Right renal pelvis (tissue), 4 donors: ENCODE data around the gene MAP4K3. TPM values are rescaled to one million over a fixed set of nuclear protein-coding genes. Genes with fewer than 3 reads are reported as not detected.
"Not testable (repeated sequence)": the region's sequence is repeated elsewhere in the genome, so short reads cannot be mapped to it uniquely, and the experiment has no call there.

Source experiments
- DNase-seq, 4 donors: peaks; one replicate each; pipeline ENCODE4 v3.0.0-alpha.2; 2013; ENCODE audit warnings: low read depth in 4 of 4, low spot score in 3 of 4, missing footprints in 1 of 4
- polyA plus RNA-seq, 4 donors: library from polyadenylated mRNA; unstranded; fragments of 120-200 nt; gene quantifications; one replicate each; pipeline ENCODE4 v1.2.1, GENCODE V29; 2013; ENCODE audit not compliant: insufficient read length in 4 of 4

The MAP4K3 gene
- polyA plus RNA-seq, 4 donors: 59.9 to 96.7 (median 78.7) TPM

DNA sequence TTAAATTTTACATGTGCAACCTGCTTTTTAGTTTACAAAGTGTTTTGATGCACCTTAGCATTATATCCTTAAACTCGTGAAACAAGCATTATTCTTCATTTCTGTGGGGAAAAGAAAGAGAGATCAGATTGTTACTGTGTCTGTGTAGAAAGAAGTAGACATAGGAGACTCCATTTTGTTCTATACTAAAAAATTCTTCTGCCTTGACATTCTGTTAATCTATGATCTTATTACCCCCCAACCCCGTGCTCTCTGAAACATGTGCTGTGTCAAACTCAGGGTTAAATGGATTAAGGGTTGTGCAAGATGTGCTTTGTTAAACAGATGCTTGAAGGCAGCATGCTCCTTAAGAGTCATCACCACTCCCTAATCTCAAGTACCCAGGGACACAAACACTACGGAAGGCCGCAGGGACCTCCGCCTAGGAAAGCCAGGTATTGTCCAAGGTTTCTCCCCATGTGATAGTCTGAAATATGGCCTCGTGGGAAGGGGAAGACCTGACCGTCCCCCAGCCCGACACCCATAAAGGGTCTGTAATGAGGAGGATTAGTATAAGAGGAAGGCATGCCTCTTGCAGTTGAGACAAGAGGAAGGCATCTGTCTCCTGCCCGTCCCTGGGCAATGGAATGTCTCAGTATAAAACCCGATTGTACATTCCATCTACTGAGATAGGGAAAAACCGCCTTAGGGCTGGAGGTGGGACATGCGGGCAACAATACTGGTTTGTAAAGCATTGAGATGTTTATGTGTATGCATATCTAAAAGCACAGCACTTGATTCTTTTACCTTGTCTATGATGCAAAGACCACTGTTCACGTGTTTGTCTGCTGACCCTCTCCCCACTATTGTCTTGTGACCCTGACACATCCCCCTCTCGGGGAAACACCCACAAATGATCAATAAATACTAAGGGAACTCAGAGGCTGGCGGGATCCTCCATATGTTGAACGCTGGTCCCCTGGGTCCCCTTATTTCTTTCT, 115.7 kb downstream of the MAP4K3 start:
- not testable (repeated sequence) for DNase-seq

DNA sequence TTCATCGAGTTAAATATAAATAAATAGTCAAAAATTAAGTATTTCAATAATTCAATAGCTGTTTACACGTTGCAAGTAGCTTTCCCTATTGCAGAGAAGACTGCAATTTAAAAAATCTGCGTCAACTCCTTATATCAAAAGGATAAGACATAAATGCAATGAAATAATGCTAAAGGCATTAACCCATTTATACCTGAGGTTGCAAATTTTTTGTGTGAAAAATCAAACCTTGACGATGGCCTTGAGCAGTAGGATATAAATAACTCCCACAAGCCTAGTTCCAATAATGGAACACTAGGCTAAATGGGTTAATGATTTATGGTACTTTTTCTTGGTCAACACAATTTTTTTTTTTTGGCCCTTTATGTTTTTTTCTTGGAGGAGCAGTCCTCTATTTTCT, 116.9 kb downstream of the MAP4K3 start:
- DNase-seq: no peak

DNA sequence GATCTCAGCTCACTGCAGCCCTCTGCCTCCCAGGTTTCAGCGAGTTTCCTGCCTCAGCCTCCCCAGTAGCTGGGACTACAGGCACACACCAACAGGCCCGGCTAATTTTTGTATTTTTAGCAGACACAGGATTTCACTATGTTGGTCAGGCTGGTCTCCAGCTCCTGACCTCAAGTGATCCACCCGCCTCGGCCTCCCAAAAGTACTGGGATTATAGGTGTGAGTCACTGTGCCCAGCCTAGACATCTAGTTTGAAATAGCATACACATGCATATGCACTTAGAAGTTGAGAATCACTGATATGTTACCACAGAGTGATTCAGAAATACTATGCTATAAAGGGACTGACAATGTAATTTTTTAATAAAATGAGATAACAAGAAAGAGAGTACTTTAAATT, 123.5 kb downstream of the MAP4K3 start:
- no peak for DNase-seq

DNA sequence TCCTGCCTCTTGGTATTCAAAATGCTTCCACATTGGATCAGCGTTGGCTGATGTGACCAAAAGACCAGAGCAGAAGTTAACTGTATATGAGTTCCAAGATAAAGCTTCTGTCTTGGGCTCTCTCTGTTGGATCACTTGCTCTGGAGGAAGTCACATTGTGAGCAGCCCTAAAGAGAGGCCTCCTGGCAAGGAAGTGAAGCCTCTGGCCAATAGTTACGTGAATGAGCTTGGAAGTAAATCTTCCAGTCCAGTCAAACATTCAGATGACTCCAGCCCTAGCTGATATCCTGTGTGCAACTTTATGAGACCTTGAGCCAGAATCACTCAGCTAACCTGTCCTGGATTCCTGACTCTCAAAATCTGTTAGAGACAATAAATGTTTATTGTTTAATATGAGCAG, 125.6 kb downstream of the MAP4K3 start:
- no peak for DNase-seq

DNA sequence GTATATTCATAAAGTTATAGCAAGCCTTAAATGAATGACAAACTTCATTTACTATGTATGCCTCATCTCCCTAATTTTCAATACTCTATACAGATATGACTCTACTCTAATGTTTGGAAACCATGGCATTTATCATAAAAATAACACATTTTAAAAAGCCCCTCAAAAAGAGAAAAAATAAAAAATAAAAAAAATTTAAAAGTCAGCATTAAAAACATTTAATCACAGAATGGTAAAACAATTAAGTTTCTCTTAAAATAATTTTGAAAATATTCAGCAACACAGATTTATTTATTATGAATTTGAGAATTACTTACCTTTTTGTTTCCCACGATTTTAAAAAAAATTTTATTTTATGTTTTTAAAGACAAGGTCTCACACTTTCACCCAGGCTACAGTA, 128.3 kb downstream of the MAP4K3 start:
- no peak for DNase-seq

DNA sequence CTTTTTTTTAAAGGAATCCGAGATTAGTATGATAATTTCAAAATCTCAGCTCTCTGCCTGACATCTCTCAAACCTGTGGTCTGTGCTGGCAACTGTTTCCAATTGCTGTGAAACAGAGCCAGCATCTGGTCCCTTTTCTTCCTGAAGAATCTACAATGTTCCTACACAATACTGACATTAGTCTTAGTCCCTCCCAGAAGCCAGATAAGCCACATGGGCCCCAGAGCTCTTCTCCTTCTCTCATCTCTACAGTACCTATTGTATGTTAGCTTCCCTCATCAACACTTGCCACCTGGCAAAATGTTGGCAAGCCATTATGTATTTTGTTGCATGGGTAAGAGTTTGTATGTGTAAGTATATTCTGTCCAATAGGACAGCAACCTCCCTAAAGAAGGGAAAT, 130.5 kb downstream of the MAP4K3 start:
- no peak for DNase-seq

DNA sequence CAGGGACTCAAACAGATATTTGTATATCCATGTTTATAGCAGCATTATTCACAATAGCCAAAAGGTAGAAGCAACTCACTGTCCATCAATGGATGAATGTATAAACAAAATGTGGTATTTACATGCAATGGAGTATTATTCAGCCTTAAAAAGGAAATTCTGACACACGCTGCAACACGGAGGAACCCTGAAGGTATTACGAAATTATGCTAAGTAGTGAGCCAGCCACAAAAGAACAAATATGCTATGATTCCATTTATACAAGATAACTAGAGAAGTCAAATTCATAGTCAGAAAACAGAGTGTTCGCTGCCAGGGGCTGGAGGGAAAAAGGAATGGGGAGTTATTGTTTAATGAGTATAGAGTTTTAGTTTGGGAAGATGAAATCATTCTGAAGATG, 132.4 kb downstream of the MAP4K3 start:
- DNase-seq: no peak

DNA sequence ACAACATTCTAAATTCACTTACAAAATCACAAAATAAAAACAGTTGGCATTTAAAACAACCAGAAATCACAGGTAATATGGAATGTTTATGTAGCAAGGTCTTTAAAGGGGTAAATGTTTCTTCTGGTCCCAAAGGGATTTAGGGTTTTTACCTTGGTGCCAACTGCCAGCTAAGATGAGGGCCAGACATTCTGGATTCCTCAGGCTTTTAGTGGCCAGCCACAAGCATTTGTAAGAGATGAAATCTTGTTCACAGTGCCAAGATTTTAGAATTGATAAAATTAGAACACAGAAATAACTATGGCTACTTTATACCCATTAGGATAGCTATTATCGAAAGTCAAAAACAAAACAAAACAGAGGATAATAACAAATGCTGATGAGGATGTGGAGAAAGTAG, 132.9 kb downstream of the MAP4K3 start:
- DNase-seq: no peak

DNA sequence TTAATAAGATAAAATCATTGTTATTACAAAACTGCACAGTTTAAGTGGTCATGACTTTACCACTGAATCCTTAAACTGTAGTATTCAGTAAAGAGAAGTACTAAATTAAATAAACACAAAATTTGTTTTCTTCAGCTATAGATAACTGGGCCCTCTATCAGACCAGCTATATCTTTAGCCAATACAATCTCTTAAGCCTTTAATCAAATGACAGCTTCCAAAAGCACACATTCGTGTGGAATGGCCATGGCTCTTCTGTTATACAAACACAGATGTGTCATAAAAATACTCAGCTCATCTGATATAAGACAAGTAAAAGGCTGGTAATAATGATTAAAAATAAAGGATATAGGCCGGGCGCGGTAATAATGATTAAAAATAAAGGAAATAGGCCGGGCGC, 135.7 kb downstream of the MAP4K3 start:
- DNase-seq: no peak

DNA sequence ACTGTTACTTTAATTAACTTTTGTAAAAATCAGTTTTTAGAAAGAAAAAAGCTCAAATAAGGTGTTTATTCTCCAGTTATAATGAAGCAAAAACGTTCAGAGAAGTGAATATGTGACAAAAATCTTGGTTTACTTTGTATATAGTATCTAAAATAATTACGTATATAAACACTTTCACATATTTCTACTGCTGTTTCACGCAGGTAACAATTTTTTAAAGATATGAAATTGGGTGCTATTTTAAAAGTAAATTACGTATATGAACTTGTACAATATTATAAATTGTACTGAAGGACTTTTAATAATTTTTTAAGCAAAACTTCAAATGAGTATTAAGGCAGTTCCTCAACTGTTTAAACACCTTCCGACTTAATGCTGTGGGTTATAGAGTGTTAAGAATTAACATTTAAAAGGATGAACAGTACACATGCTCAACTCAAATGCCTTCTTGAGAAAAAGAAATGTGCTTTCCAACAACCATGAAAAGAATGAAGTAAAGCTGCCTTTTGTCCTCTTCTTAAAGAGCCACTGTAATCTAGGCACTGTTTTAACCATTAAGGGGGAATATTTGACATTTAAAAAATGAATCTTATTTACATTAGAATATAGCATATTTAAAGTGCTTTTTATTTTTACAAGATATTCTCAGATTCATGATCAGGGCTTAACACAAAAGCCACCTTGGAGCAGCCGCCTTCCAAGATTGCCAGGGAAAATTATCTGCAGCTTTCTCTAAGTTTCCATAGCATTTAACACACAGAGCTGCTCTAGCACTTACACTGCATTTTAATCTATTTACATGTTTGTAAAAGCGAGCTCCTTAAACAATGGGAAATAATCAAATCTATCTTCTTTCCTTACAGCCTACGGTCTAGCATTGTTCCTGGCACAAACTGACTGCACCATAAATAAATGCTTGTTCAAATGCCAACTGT, 136.8 kb downstream of the MAP4K3 start:
- DNase-seq: no peak

DNA sequence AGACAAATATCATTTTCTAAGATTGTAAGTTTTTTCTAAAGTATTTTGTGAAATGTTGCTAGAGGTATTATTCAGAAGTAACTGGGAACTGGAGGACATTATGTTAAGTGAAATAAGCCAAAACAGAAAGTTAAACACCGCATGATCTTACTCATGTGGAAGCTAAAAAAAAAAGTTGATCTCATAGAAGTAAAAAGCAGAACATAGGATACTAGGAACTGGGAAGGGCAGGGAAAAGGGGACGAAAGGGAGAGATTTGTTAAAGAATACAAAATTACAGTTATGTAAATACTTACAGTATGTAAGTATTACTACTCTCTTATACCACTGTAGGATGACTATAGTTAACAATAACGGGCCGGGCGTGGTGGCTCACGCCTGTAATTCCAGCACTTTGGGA, 146.7 kb downstream of the MAP4K3 start:
- no peak for DNase-seq

DNA sequence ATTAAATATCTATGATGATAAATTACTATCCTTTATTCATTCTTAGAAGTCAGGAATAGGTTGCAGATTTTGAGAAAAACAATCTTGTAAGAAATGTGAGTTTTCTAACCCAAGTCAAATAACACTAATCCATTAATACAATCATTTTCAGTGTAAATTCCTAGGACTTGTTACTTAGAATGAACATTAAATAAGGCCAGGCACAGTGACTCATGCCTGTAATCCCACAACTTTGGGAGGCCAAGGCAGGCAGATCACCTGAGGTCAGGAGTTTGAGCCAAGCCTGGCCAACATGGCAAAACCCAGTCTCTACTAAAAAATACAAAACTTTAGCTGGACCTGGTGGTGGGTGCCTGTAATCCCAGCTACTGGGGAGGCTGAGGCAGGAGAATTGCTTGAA, 147.5 kb downstream of the MAP4K3 start:
- no peak for DNase-seq

DNA sequence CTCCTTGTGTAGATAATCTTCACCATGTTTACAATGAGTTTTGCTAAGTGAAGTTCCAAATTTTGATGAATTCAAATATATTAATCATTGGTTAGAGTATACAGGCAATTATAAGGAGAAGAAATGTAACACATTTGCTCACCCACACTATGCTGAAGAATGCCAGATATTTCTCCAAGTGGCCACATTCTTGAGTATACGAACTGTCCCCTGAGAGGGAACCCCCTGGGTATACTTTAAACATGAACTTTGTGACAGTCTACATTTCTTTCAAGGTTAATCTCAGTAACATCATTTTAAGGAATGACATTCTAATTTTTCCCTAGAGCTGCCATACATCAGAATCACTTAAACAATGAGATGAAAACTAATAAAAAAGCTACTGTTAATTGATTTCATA, 153.5 kb downstream of the MAP4K3 start:
- DNase-seq: no peak

DNA sequence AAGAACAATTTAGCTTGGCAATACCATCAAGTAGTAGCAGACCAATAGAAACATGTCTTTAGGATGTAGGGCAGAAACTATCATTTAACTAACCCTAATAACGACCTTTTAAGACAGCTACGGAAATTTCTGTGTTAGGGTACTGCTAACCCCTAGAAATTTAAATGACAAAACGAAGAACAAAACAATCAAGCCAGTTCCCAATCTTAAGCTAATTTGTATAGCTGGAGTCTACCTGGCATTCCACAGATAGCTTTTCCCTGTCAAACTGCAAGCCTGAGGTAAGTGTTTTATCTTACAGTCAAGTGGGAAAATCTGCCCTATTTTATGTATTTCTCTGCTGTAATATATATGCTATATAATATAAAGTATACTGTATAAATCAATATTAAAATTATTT, 155.7 kb downstream of the MAP4K3 start:
- DNase-seq: no peak

DNA sequence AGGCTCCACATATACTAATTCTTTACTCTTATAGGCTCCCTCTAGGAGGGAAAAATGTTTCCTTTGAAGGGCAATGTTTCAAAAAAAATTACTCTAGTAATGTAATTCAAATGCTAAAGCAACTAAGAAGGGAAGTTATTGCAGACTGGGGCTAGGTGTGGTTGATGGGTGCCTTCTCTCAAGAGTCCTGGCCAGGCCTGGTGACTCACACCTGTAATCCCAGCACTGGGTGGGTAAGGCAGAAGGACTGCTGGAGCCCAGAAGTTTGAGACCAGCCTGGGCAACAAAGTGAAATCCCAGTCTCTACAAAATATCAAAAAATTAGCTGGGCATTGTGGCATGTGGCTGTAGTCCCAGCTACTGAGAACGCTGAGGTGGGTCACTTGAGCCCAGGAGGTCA, 162.1 kb downstream of the MAP4K3 start:
- no peak for DNase-seq

DNA sequence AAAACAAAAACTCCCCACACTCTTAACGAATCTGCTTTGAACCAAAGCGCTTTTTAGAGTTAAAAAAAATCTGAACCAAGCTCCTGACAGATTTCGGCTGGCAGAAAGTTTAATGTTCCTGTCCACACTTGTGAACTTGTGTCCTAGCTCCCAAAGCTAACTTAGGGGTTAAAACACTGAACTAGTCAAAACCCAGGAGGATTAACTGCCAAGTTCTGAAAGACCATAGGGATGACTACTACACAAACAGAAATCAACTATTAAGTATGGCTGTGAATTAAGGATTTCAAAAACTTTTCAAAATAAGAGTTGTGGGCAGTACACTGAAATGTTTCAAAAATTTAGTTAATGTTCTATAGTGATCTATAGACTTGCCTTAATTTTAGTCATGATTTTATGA, 167.1 kb downstream of the MAP4K3 start:
- DNase-seq: no peak

DNA sequence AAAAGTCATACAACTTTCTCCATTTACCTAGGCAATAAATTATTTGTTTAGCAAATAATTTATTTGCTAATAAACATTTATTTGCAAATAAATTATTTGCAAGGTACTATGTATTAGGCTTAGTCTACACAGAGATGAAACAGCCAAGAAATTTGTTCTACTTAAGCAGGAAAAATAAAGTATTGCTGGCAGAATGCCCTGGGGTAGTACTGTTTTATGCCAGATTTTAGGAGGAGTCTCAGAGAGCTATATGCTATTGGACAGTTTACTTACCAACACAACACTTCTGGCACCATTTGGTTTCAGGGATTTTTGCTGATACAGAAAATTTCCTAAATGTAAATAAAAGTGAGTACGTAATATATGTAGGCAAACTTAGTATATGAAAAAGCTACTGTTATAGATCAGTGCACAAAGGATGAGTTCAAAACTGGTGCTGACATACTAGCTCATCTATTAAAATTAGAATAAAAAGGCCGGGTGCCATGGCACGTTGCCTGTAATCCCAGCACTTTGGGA, 170.1 kb downstream of the MAP4K3 start:
- no peak for DNase-seq

DNA sequence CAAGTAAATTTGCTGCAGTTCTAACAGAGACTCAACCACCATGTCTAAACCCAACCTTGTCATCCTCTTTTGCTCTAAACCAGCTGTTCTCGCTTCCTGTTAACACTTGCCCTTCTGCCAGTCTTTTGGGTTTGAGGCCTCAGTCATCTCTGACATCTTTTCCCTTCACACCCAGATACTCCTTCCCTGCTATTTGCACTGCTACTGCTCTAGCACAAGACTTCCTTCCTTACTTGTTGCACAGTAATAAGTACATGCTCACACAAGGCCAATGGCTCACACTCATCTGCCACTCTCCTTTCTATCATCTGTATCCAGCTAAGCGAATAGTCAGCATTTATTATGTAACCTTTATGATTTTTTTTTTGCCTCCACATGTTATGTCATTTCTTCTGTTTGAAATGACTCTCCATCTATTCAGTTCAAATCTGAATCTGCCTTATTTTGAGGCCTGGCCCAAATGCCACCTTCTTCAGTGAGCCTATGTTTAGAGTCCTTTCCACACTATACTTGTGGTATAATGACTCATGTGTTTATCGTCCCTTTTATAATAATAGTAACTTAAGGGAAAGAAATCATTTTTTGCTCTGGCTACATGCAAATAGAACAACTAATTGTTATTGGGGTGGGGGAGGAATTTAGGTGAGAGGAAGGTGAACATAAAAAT, 170.8 kb downstream of the MAP4K3 start:
- no peak for DNase-seq

DNA sequence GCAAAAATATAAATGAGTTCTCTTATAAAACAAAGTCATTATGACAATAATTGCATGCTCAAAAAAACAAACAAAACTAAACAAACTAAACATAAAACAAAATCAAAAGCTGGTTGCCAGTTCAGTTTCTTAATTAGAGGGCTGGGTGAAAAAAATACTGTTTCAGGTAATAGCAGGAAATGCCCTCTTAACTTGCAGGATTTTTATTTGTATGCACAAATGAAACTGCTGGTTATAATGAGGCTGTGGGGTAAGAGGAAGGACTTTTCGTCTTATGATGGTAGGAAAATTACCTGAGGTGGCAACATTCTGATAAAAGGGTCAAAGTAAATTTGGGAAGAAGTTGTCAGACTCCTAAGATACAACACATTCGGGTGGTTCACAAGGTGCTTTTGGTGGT, 171.8 kb downstream of the MAP4K3 start:
- no peak for DNase-seq

DNA sequence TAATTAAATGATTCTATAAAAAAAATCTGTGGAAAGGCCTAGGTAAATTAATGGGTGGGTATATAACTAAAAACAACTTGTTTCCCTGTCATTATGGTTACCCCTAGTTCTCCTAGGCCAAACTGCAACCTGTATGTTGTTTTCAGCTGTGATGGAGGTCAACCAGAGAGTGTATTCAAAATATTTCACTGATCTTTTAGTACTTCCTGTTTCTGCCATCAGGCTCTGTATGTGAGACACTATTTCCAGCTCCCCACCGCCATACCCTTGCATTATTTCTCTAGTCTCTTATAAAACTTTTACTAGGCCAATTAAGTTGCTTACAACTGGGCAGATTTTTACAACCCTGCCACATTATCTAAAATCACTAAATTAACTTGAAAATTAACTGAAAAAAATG, 172.4 kb downstream of the MAP4K3 start:
- no peak for DNase-seq

DNA sequence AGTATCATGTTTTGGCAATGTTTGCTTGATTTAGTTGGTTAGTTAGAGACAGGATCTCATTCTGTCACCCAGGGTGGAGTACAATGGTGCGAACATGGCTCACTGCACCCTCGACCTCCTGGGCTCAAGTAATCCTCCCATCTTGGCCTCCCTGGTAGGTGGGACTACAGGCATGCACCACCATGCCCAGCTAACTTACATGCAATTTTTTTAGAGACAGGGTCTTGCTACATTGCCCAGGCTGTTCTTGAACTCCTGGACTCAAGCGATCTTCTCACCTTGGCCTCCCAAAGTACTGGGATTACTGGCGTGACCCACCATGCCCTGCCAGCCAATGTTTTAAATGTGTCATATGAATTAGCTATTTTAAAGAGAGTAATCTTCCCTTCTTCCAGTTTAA, 177.0 kb downstream of the MAP4K3 start:
- DNase-seq: no peak
